Measurements from ENCODE around the gene GFY.

Gene GFY

GRCh38 chr19:49408816-49409440 is 16.3 kb upstream of the GFY start:
- DNase-seq: no peak

GRCh38 chr19:49409441-49410029 is 15.7 kb upstream of the GFY start:
- DNase-seq: no peak

GRCh38 chr19:49411681-49412326 is 13.4 kb upstream of the GFY start:
- DNase-seq: no peak

- peak; percentile 89 for DNase-seq
Observed at GRCh38 chr19:49413348-49413747, 11.8 kb upstream of the GFY start.

- no peak for DNase-seq
Observed at GRCh38 chr19:49414256-49414655, 10.9 kb upstream of the GFY start.

- DNase-seq: no peak
Observed at GRCh38 chr19:49415102-49415809, 9.9 kb upstream of the GFY start.

GRCh38 chr19:49415810-49416200 is 9.4 kb upstream of the GFY start:
- no peak for DNase-seq

- DNase-seq: no peak
Observed at GRCh38 chr19:49417088-49417487, 8.1 kb upstream of the GFY start.

- no peak for DNase-seq
Observed at GRCh38 chr19:49418511-49418910, 6.7 kb upstream of the GFY start.

GRCh38 chr19:49419173-49419572 is 6.0 kb upstream of the GFY start:
- DNase-seq: no peak

GRCh38 chr19:49420227-49420626 is 5.0 kb upstream of the GFY start:
- DNase-seq: no peak

GRCh38 chr19:49421039-49421877 is 3.9 kb upstream of the GFY start:
- DNase-seq: peak; percentile 86

GRCh38 chr19:49421878-49422202 is 3.3 kb upstream of the GFY start:
- DNase-seq: no peak

GRCh38 chr19:49422407-49423070 is 2.6 kb upstream of the GFY start:
- peak; percentile 89 for DNase-seq

GRCh38 chr19:49423071-49423984 is 1.9 kb upstream of the GFY start, which contains the start of gene PTH2:
Gene PTH2 (minus strand): TSS chr19:49423441. CDS start chr19:49423339, 102 bp downstream.
- DNase-seq: no peak

GRCh38 chr19:49423985-49424303 is 1.2 kb upstream of the GFY start:
- no peak for DNase-seq

- DNase-seq: no peak
Observed at GRCh38 chr19:49425922-49426592, 869 bp downstream of the GFY start.

- DNase-seq: no peak
Observed at GRCh38 chr19:49427339-49427738, 2.2 kb downstream of the GFY start.

GRCh38 chr19:49427855-49428546 is 2.8 kb downstream of the GFY start:
- no peak for DNase-seq
